AG04450 (cell line): ENCODE results near the gene STPG1. TPM values are rescaled to one million over a fixed set of nuclear protein-coding genes. Genes with fewer than 3 reads are reported as not detected.

Source experiments
- CTCF ChIA-PET: fragments of 300-600, 350-600 bp; formaldehyde crosslinking; extraction: SDS; loops from one replicate; lab custom pipeline; 2022; ENCODE audit warnings: antibody characterized with exemption, inconsistent platforms; lab: Charles Lee
- POLR2A ChIA-PET: fragments of 350-600 bp; formaldehyde crosslinking; extraction: SDS; loops from one replicate; lab custom pipeline; 2021; ENCODE audit warnings: antibody characterized with exemption, inconsistent platforms; lab: Yijun Ruan, JAX
- DNase-seq: peaks from one replicate; pipeline ENCODE4 v3.0.0-alpha.2; 2011; ENCODE audit warnings: low read depth, low spot score
- H3K27ac ChIP-seq: one replicate; pipeline ENCODE4 v1.5.1; 2012; ENCODE audit warnings: low read depth, low read length, control low read depth
- H3K27me3 ChIP-seq: one replicate; pipeline ENCODE4 v1.6.0; 2012; ENCODE audit warnings: low read length; ENCODE audit not compliant: control insufficient read depth, insufficient read depth
- H3K4me3 ChIP-seq: 2 replicates; pipeline ENCODE4 v1.5.1; 2011; ENCODE audit warnings: mild to moderate bottlenecking, low read depth, low read length, control low read depth
- H3K9me3 ChIP-seq: 2 replicates; pipeline ENCODE4 v1.5.1; 2012; ENCODE audit warnings: low read length; ENCODE audit not compliant: control insufficient read depth, insufficient read depth
- polyA plus RNA-seq: library from polyadenylated mRNA; depleted of rRNA; stranded (reverse); fragments of >200 nt; gene quantifications from 2 replicates; pipeline ENCODE4 v1.2.3, GENCODE V29; 2011
- TF ChIP-seq, protein P1 (sequence below): IDR thresholded peaks from 2 replicates; pipeline ENCODE4 v1.5.1; 2011; ENCODE audit warnings: low read depth, low read length, control low read depth, inconsistent platforms

The STPG1 gene
- polyA plus RNA-seq, 1 experiment, result 7.9 TPM

DNA sequence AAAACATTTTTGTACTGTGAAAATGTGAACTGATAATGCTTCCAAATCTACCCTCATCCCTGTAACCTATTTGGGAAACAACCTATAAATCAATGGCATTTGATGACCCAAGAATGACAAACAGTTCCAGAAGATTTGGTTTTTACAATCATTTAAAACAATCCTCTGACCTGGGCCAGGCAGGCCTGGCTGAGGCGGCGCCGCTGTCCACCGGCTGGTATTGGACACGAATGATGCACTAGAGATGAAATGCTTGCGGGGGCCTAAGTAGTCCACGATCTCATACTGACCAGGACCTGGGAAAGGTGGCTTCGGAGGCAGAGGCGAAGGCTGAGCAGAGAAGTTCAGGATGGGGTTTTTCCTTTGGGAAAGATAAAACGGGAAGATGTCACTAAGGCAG, 52.9 kb downstream of the STPG1 start:
- CTCF ChIA-PET, result interaction anchor here (1.6 kb wide), 1 partner anchor 31 kb away, joined by 8 read pairs; no protein-coding TSS in a partner anchor
- Histone ChIP-seq H3K27me3 (no peaks in the 10 kb centered on the region), H3K4me3 (no peak overlapping the region), H3K9me3 (no peaks in the 10 kb centered on the region; the same call in 1 of the 2 replicates), H3K27ac (no peak overlapping the region)
- no peak for DNase-seq
- POLR2A ChIA-PET, result no interaction called here
- TF ChIP-seq, protein P1, sequence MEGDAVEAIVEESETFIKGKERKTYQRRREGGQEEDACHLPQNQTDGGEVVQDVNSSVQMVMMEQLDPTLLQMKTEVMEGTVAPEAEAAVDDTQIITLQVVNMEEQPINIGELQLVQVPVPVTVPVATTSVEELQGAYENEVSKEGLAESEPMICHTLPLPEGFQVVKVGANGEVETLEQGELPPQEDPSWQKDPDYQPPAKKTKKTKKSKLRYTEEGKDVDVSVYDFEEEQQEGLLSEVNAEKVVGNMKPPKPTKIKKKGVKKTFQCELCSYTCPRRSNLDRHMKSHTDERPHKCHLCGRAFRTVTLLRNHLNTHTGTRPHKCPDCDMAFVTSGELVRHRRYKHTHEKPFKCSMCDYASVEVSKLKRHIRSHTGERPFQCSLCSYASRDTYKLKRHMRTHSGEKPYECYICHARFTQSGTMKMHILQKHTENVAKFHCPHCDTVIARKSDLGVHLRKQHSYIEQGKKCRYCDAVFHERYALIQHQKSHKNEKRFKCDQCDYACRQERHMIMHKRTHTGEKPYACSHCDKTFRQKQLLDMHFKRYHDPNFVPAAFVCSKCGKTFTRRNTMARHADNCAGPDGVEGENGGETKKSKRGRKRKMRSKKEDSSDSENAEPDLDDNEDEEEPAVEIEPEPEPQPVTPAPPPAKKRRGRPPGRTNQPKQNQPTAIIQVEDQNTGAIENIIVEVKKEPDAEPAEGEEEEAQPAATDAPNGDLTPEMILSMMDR, result no peak

DNA sequence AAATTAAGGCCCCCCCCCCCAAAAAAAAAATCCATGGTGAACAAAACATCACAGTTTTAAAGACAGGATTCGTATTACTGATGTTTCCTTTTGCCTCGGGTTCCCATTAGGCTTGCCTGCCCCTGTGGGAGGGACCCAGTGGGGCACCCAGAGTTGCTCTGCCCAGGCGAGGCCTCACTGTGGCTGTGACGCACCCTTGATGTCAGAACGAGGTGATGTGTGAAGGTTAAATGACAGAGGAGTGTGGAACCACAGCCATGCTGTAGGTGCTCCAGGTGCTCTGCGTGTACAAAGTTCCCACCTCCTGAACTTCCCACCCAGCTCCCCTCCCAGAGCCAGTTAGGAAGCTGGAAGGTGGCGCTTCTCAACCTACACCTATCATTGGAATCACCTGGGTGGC, 56.5 kb downstream of the STPG1 start:
- Histone ChIP-seq H3K4me3 (no peak overlapping the region), H3K27ac (no peak overlapping the region), H3K9me3 (no peaks in the 10 kb centered on the region; the same call in 1 of the 2 replicates), H3K27me3 (no peaks in the 10 kb centered on the region)
- TF ChIP-seq, protein P1, result no peak
- no peak for DNase-seq
- POLR2A ChIA-PET, result interaction anchor here (0.7 kb wide), 1 partner anchor 510 kb away, joined by 3 read pairs; no protein-coding TSS in a partner anchor
- CTCF ChIA-PET, result interaction anchor here (2.1 kb wide), 1 partner anchor 34 kb away, joined by 6 read pairs; no protein-coding TSS in a partner anchor

DNA sequence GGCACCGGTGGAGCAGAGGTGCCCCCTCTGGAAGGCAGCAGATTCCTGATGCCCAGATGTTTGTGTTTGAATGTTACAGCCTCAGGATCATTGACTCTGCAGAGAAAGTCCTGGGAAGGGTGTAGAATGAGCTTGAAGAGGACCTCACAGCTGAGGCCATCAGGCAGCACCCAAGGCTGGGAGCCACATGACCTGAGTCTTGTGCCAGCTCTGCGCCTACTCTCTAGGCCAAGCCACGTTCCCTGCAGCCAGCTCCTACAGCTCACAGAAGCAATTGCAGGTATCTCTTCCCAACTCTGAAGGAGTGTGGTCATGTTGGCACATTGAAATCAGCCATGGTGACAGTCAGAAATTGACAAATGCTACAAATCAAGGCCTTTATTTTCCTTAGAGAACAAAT, 58.1 kb downstream of the STPG1 start:
- Histone ChIP-seq H3K9me3 (no peaks in the 10 kb centered on the region; the same call in 1 of the 2 replicates), H3K27ac (no peak overlapping the region), H3K27me3 (no peaks in the 10 kb centered on the region), H3K4me3 (no peak overlapping the region)
- TF ChIP-seq, protein P1, result no peak
- CTCF ChIA-PET, result interaction anchor here (0.7 to 1.4 kb wide), 2 partner anchors 36 to 1419 kb away, joined by 4 to 6 read pairs; no protein-coding TSS in a partner anchor
- POLR2A ChIA-PET, result interaction anchor here (0.9 kb wide), 1 partner anchor 29 kb away, joined by 5 read pairs; no protein-coding TSS in a partner anchor
- DNase-seq, result no peak

DNA sequence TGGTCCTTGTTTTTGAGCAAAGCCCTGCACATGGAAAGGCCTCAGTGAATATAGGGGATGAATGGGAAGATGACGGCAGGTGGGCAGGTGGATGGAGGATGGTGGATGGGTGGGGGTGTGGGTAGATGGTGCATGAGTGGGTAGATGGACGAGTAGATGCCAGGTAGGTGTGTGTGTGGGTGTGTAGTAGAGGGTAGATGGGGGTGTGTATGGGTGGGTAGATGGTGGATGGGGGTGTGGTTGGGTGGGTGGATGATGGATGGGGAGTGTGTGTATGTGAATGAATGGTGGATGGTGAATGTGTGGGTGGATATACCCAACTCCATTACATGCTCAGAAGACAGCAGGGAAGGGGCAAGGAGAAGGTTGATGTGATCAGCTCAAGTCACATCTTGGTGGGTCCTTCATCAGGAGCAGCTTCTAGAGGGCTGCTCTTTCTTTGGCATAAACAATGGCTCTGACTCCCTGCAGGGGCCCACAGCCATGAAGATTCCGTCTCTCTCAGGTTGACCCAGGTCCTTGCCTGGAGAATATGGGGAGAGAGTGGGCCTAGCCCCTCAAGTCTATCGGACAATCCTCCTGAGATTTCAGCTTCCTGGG, 60.2 kb downstream of the STPG1 start:
- H3K27me3 ChIP-seq, result no peaks in the 10 kb centered on the region
- POLR2A ChIA-PET, result no interaction called here
- CTCF ChIA-PET, result no interaction called here
- H3K4me3 ChIP-seq, result no peak overlapping the region
- H3K9me3 ChIP-seq, result no peaks in the 10 kb centered on the region; the same call in 1 of the 2 replicates
- TF ChIP-seq, protein P1, result no peak
- DNase-seq, result no peak
- H3K27ac ChIP-seq, result no peak overlapping the region
